GM19023 (cell line): ENCODE data around the gene DYNLT1.
"Not testable (repeated sequence)": the region's sequence is repeated elsewhere in the genome, so short reads cannot be mapped to it uniquely, and the experiment has no call there.

Experiments used
- ATAC-seq: cut with Tn5 transposase; IDR thresholded peaks from one replicate; pipeline ENCODE4 v1.9.1; 2021; ENCODE audit warnings: mild to moderate bottlenecking, moderate library complexity; ENCODE audit not compliant: unreplicated experiment

Gene DYNLT1

DNA sequence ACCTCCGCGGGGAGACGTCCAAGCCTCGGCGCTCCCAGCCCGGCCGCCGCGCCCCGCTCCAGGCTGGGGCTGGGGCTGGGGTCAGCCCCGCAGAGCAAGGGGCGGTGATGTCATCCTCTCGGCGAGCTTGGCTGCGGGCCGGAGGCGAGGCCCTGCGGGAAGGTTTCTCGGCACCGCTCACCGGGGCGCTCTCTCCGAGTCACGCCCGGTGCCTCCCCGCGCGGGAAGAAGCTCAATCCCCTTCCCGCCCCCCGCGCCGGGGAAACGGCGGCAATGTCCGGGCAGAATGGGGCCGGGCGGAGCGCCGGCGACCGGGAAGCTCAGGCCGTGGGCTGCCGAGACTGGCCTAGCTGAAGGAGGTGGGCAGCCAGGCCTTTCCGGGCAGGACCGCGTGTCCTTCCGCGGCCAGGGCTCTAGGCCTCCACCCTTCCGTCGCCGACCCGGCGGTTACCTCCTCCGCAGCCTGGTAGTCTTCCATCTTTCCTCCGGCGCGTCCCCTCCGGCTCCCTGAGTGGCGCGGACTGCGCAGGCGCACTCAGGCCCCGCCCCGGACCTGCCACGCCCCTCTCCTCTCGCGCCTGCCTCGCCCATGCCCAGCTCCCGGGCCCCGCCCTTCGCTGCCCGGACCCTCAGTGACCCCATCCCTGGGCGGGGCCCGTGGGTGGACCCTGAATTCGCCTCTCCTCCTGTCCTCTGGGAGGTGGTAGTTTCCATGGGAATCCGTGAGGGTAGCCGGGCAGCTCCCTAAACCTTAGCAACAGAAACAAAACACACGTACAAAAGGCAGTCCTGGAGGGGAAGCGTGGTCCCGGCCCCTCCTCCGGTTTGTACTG lies at the start of gene DYNLT1:
Gene DYNLT1, minus strand, starts transcription at position 513 of the 833 bp plus-strand sequence. Its CDS starts 35 bp downstream, at position 478.
- ATAC-seq, result peak; percentile 72

DNA sequence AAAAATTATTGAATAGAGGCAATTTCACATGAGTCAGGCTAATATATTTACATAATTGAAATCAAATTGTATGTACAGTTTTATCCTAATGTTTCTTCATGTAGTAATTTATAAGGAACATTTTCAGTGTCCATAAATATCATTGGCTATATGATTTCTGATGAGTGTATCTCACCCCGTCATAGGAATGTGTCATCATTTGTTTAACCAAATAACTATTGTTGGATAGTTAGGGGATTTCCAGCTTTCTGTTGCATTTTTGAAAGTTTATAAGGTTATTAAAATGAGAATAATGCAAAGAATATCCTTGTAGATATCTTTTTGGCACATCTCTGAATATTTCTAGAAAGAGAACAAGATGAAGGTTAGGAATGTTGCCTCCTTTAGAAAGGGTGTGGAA lies 44.3 kb upstream of the DYNLT1 start:
- no peak for ATAC-seq

DNA sequence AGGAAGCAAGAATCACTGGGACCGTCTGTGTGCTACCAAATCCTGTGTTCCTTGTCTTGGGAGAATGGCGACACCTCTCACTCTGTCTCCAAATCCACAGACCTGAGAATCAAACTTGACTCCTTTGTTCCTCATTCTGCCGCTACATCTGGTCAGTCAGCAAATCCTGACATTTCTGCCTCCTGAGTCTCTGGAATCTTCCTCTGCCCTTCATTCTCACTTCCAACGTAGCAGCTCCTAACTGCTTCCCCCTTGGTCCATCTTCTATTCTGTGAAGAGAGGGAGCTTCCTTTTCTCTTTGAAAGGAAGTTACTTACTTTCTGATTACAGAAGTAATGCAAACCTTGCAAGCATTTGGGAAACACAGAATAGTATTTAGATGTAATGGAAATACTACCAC lies 43.0 kb upstream of the DYNLT1 start:
- no peak for ATAC-seq

DNA sequence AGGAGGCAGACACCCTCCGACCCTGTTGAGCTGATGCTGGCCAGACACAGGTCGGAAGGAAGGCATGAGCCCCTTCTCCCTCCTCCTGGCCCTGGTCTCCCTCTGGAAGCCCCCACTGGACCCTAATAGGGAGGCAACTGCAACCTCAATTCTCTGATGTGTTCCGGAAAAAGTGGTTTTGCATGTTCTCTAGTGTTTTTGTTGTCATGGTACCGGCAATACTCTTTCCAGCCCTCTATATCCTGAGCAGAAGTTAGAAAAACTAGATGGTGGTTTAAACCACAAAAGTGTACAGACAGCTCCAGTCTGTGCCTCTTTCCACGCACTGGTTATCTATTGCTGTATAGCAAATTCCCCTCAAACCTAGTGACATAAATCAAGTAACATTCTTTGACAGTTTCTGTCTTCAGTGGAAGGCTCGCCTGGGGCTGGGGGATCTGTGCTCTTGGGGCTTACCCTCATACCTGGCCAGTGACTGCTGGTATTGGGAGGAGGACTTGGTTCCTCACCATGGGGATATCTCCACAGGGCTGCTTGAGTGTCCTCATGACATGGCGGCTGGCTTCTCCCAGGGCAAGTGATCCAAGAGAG lies 42.3 kb upstream of the DYNLT1 start:
- peak; percentile 85 for ATAC-seq

DNA sequence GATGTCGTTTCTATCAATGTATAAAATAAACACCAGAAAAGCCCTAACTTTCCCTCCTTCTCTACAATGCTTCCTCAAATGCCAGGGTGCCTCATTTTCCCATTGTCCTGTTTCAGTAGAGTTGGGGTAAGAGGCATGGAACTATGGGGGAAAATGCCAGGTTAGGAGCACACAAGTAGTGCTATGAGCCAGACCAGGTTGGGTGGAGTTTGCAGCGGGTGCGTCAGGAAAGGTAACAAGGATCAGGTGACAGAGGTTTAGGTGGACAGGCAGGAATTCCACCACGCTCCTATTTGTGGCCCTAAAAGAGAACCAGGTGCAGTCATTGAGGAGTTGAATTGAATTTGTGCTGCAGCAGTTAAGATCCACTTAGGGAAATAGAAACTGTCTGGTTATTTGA lies 41.8 kb upstream of the DYNLT1 start:
- ATAC-seq, result no peak

DNA sequence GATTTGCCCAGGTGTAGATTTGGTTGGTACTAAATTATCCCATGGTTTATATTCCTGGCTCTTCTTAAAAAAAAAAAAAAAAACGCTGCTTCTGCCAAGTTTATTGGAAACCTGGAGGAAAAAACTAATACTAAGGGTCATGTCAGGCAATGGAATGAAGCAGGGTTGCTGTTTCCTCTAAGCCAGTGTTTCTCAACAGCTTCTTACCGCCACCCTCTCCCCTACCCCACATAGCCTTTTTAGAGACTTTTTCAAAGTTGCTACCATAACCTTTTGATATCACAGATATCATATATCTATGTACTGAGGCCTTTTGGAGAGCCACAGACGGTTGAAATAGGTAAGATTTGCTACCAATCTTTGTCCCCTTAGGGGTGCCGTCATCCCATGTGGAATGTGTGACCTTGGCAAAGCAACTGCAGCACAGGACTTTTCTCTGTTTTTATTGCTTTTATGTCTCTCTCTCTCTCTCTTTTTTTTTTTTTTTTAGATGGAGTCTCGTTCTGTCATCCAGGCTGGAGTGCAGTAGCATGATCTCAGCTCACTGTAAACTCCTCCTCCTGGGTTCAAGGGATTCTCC lies 40.3 kb upstream of the DYNLT1 start:
- ATAC-seq, result no peak

DNA sequence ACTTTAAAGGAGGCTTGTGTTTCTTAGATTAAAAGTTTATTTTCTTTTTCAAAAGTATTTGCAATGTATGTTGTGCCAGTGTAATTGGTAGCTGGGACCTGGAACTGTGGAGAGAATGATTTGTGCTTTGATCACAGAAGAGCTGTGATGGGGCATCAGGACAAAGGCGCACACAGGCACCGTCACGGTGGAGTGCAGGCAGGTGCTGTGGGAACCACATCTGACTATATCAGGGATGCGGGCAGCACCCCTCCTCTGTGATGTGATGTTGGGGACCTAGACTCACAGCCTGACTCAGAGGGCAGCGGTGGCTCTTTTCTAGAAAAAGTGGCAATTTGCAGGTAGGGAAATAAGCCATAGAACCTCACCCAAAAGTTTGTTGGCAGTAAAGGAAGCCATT lies 39.8 kb upstream of the DYNLT1 start:
- no peak for ATAC-seq

DNA sequence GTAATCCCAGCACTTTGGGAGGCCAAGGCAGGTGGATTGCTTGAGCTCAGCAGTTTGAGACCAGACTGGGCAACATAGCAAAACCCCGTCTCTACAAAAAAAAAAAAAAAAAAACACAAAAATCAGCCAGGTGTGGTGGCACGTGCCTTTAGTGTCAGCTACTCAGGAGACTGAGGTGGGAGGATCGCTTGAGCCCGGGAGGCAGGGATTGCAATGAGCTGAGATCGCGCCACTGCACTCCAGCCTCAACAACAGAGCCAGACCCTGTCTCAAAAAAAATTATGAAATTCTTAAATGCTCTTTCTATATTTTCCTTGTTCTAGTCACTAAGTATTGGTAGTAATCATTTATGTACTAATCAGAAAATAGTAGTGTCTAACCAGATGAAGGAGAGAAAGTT lies 35.9 kb upstream of the DYNLT1 start:
- ATAC-seq, result no peak

DNA sequence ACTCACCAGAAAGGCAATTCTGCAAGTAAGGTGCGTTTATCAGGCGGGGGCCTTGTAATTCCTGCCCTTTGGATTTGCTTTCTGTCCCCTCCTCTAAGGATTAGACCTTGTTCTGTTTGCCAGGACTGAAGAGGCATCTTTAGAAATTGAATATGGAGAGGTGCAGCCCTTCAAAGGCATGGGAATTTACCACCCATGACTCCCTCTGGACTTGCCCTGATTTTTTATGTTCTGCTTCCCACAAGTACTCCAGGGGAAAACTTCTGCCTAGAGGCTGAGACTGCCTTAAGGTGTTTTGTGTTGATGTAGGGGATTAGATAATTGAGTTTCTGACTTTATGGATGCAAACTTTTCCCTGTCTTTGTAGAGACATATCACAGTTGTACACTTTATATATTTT lies 35.5 kb upstream of the DYNLT1 start:
- no peak for ATAC-seq

DNA sequence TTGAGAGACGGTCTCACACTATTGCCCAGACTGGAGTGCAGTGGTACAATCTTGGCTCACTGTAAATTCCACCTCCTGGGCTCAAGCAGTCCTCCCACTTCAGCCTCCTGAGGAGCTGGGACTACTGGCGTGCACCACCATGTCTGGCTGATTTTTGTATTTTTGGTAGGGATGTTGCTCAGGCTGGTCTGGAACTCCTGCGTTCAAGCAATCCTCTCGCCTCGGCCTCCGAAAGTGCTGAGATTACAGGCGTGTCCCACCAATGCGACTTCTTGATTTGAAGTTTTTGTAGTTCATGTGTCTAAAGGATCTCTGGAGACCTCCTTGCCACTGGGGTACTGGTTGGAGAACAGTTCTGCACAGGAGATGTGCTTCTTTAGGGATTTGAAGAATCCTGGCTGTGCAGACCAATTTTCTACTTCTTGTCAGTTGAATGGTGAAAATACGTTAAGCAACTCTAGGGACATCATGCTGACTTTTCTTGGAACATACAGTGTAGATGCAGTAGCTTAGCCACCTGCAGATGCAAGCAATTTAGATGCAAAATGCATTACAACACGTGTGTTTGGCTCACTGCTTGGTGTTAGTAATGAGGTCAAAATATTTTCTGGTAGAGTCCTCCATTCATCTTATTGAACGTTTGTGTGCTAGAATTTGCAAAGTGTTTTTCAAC lies 33.5 kb upstream of the DYNLT1 start:
- ATAC-seq, result no peak

DNA sequence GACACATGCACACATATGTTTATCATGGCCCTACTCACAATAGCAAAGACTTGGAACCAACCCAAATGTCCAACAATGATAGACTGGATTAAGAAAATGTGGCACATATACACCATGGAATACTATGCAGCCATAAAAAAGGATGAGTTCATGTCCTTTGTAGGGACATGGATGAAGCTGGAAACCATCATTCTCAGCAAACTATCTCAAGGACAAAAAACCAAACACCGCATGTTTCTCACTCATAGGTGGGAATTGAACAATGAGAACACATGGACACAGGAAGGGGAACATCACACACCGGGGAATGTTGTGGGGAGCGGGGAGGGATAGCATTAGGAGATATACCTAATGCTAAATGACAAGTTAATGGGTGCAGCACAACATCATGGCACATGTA lies 32.6 kb upstream of the DYNLT1 start:
- not testable (repeated sequence) for ATAC-seq

DNA sequence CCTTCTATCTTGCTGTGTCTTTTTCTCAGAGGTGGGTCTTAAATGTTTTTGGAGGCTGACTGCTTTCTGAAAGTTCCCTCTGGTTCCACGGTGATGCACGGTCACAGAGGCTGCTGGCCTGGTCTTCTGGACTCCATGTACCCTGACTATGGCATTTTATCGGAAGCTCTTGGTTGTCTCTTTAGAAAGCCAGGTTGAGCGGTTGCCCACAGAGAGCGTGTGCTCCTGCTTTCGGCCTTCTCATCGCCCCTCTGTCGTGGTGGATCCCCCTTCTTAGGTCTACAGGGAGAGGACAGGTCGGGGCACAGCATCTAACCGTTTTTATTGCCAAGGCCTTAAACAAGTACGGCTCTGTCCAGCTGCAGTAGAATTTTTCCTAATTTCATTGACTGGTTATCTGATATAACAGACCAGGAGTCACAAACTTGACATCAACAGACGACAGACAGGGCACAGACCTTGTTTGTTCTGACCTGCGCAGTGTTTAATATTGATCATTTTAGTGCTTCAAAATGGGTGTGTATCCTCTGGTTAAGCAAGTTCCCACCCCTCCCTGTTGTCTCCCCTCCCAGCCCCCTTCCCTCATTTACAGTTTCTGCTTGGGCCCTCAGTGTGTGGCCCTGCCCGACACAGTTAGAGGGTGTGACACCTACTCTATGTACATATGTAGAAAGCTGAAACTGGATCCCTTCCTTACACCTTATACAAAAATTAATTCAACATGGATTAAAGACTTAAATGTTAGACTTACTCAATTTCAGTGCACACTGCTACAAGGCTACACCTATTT lies 30.0 kb upstream of the DYNLT1 start:
- no peak for ATAC-seq

DNA sequence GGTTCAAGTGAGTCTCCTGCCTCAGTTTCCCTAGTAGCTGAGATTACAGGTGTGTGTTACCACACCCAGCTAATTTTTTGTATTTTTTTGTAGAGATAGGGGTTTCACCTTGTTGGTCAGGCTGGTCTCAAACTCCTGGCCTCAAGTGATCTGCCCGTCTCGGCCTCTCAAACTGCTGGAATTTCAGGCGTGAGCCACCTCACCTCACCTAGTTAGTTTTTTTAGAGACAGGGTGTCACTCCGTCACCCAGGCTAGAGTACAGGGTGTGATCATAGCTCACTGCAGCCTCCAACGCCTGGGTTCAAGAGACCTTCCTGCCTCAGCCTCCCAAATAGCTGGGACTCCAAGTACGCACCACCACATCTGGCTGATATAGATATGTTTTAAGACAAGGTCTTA lies 28.2 kb upstream of the DYNLT1 start:
- no peak for ATAC-seq

DNA sequence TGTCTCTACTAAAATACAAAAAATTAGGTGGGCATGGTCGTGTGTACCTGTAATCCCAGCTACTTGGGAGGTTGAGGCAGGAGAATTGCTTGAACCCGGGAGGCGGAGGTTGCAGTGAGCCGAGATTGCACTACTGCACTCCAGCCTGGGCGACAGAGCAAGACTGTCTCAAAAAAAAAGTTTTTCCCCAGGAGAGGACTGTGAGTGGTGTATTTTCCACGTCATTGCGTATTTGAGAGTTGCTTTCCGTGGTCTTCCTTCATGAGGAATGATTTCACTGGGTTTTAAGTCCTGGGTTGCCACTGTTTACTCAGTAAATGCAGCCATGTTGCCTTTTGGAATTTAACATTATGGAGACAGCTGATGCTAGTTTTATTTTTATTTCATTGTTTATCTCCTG lies 27.6 kb upstream of the DYNLT1 start:
- ATAC-seq, result not testable (repeated sequence)

DNA sequence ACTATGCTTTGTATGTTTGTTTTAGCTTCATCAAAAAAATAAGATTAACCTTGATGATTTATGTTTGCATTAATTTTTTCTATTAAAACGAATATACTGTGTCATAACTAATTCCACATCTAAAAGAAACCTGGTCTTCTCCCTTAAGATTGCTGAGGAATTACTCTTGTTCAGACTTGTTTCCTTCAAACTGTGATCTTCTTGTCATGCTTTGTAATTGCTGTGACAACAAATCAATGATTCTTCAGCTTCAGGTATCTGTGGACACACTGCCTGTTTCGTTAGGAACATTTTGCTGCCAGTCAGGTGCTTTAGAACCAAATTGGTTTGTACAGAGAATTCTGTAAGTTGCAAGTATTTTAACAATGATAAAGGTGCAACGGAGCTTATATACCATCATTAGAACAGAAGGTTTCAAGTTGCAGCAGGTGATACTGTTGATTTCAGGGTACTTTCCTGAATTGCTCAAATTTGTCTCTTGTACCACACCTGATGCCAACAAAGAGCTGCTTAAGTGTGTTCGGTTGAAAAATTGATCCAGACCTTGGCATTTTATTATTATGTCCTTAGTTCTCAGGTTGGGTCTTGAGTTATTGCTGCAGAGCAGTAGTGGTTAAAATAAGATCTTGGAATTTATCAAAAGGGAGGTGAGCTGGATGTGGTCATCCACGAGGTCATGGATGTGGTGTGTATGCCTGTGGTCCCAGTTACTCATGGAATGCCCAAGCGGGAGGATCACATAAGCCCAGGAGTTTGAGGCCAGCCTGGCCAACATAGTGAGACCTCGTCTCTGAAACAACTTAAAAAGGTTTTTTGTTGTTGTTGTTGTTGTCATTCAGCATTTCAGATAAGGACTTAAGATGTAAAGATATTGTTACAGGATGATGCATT lies 24.8 kb upstream of the DYNLT1 start:
- no peak for ATAC-seq

DNA sequence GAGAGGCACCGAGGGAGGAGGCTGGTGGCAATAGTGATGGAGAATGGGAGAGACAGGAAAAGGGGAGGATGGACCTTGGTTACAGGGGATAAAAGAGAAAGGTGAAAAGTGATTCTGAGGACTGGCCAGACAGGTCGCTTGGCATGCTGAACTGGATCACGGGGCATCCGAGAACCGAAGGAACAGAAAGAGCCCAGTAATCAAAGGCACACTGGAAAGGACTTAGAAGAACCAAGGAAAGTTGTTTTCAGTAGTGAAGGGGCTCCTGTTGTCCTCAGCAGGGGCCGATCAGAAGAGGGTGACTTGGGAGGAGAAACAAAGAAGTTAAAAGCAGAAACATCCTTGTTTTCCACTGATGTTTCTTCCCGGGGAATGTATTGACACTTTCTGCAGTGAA lies 24.2 kb upstream of the DYNLT1 start:
- ATAC-seq, result no peak

DNA sequence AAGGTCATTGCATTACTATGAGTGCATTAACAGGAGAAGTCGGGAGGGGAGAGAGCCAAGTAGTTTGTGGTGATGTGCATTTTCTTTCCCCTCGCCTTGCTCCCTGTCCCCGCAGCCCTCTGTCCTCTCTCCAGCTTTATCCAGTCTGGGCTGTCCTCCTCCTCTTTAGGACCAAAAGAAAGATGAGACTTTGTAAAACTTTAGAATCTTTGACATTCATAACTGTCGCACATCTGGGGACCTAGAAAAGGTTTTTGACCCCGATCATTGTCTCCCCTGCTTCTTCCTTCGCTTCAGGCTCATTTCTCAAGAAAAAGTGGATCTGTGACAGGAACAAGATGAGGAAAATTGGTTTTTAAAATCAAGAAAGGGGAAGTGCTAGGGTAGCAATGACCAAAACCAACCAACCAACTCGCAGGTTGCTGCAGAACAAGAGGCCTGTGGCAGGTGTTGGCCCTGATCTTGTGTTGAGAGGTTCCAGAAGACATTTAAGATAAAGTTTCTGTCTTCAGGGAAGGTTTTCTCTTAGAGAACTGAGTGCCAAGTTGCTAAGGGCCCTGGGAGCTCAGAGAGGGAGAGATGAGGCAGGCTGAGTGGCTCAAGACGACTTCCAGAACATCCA lies 22.9 kb upstream of the DYNLT1 start:
- ATAC-seq, result no peak

DNA sequence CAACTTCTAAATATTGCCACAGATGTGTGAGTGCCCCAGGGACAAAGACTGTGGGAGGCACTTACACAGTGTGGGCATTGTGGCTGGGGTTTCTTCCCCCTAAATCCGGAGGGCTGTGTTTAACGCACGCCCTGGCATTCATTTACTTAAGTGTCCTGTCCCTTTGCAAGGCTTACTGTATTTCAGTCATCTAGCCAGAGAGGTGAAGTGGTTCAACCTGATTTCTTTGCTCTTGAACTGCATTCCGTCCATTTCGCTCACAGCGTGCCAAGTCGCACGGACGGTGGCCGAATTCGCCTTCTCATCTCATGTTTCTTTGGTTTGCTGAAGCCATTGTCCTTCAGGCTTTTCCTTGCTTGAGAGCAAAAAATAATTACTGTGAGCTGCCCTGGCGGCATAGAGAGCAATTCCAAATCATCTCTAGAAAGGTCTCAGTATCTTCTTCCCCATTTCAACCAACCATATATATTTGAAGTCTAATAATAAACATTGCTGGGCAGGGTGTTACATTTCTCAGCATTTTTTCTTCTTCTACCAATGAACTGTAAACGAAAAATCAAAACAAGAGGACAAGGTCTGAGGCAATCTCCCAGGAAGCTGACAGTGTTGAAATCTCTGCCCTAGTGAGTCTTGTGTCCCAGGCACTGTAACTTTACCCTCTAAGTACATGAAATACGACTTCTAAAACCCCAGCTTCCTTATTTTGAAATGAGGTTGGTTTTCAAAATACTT lies 22.3 kb upstream of the DYNLT1 start:
- ATAC-seq, result no peak

DNA sequence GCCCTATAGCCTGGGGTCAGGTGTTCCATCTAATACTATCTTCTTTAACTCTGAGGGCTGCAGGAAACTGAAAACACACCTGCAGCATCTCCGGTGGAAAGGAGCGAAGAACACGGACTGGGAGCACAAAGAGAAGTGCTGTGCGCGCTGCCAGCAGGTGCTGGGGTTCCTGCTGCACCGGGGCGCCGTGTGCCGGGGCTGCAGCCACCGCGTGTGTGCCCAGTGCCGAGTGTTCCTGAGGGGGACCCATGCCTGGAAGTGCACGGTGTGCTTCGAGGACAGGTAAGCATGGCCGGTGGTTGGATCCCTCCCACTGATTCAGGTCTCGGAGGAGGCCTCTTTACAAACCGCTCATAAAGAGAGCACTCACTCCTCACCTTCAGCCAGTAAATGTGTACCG lies 20.8 kb upstream of the DYNLT1 start:
- ATAC-seq, result no peak
